Measurements from ENCODE around the gene SUN5. TPM values are rescaled to one million over a fixed set of nuclear protein-coding genes. Genes with fewer than 3 reads are reported as not detected.
"Not testable (repeated sequence)": the region's sequence is repeated elsewhere in the genome, so short reads cannot be mapped to it uniquely, and the experiment has no call there.

Gene SUN5
- not detected in 2 replicates for total RNA-seq
- long read RNA-seq, result 0 reads

- Mint-ChIP-seq H3K27ac (no peak within 1 kb of the TSS), H3K9me3 (ENCODE audit: low read depth) (peaks cover 4% of the 10 kb centered on the region), H3K4me3 (ENCODE audit: low read depth) (no peak within 1 kb of the TSS), H3K27me3 (peaks cover 3% of the 10 kb centered on the region), H3K36me3 (ENCODE audit: insufficient read depth) (no peaks in the 10 kb centered on the region), H3K4me1 (ENCODE audit: low read depth) (no peaks in the 10 kb centered on the region)
- TF ChIP-seq CTCF (IDR thresholded peaks at IDR 0.05; ENCODE audit: unreplicated experiment), result no peak
- DNase-seq (ENCODE audit: low spot score, unreplicated experiment), result no peak
Measured at GRCh38 chr20:33004141-33004751, at the start of gene SUN5. Gene SUN5, minus strand, starts transcription at chr20:33004433. Its CDS starts 93 bp downstream, at chr20:33004340.

- H3K27me3 Mint-ChIP-seq, result peaks cover 7% of the 10 kb centered on the region
- H3K4me3 Mint-ChIP-seq (ENCODE audit: low read depth), result no peak within 1 kb of the TSS
- H3K27ac Mint-ChIP-seq, result no peak within 1 kb of the TSS
- H3K36me3 Mint-ChIP-seq (ENCODE audit: insufficient read depth), result no peaks in the 10 kb centered on the region
- no peak for DNase-seq (ENCODE audit: low spot score, unreplicated experiment)
- no peaks in the 10 kb centered on the region for H3K9me3 Mint-ChIP-seq (ENCODE audit: low read depth)
- H3K4me1 Mint-ChIP-seq (ENCODE audit: low read depth), result no peaks in the 10 kb centered on the region
- TF ChIP-seq CTCF (IDR thresholded peaks at IDR 0.05; ENCODE audit: unreplicated experiment), result no peak
Measured at GRCh38 chr20:33053291-33054106, 49.3 kb upstream of the SUN5 start, which contains the start of gene BPIFB3. Gene BPIFB3, plus strand, starts transcription at chr20:33053903. Its CDS starts 1,533 bp downstream, at chr20:33055436.

- no peak for DNase-seq (ENCODE audit: low spot score, unreplicated experiment)
- Mint-ChIP-seq H3K4me1 (ENCODE audit: low read depth) (no peaks in the 10 kb centered on the region), H3K9me3 (ENCODE audit: low read depth) (peaks cover 4% of the 10 kb centered on the region)
Measured at GRCh38 chr20:33051333-33051732, 47.1 kb upstream of the SUN5 start.

GRCh38 chr20:33046412-33046811 is 42.2 kb upstream of the SUN5 start:
- Mint-ChIP-seq H3K9me3 (ENCODE audit: low read depth) (peaks cover 17% of the 10 kb centered on the region), H3K36me3 (ENCODE audit: insufficient read depth) (no peaks in the 10 kb centered on the region), H3K27me3 (no peaks in the 10 kb centered on the region), H3K4me3 (ENCODE audit: low read depth) (no peak overlapping the region), H3K4me1 (ENCODE audit: low read depth) (no peaks in the 10 kb centered on the region), H3K27ac (no peak overlapping the region)
- DNase-seq (ENCODE audit: low spot score, unreplicated experiment), result no peak
- TF ChIP-seq CTCF (IDR thresholded peaks at IDR 0.05; ENCODE audit: unreplicated experiment), result no peak

More at GRCh38 chr20:33051333-33051732, 47.1 kb upstream of the SUN5 start:
- Mint-ChIP-seq H3K4me3 (ENCODE audit: low read depth) (no peak overlapping the region), H3K27ac (no peak overlapping the region), H3K27me3 (peaks cover 4% of the 10 kb centered on the region), H3K36me3 (ENCODE audit: insufficient read depth) (no peaks in the 10 kb centered on the region)
- TF ChIP-seq CTCF (IDR thresholded peaks at IDR 0.05; ENCODE audit: unreplicated experiment), result no peak

- DNase-seq (ENCODE audit: low spot score, unreplicated experiment); H3K4me1 Mint-ChIP-seq (ENCODE audit: low read depth); H3K36me3 Mint-ChIP-seq (ENCODE audit: insufficient read depth); H3K27me3 Mint-ChIP-seq; H3K4me3 Mint-ChIP-seq (ENCODE audit: low read depth); H3K27ac Mint-ChIP-seq: not testable (repeated sequence)
- H3K9me3 Mint-ChIP-seq (ENCODE audit: low read depth), result peaks cover 17% of the 10 kb centered on the region
Measured at GRCh38 chr20:33045129-33045721, 41.0 kb upstream of the SUN5 start.
